ENCODE data around the gene KRT24. TPM values are rescaled to one million over a fixed set of nuclear protein-coding genes. Genes with fewer than 3 reads are reported as not detected.
"Not testable (repeated sequence)": the region's sequence is repeated elsewhere in the genome, so short reads cannot be mapped to it uniquely, and the experiment has no call there.

The KRT24 gene
- not detected for total RNA-seq
- polyA plus RNA-seq (ENCODE audit: insufficient read length in 2 of 2): not detected
- long read RNA-seq, donor 1: 0 reads
- long read RNA-seq, donor 2: 0 reads
- long read RNA-seq, donor 3: 0 reads
- long read RNA-seq, donor 4: 0 reads

DNA sequence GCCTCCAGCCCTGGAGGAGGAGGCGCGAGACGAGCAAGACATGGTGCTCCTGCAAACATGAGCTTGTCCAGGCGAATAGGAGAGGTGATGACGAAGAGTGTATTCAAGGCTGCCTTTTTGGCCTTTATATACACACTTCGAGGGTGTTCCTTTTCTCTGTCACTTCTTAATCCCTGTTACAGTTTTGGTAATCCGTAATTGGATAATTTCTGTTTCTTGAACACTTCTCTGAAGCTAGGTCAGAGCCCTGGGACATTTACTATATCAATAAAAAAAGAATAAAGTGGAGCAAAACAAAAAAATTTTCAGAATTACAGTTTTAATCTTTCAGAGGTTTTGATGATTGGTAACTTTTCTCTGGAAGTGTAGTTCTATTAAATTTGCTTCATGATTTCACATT is at the start of gene KRT24:
Gene KRT24, minus strand, starts transcription at position 101 of the 400 bp plus-strand sequence. Its CDS starts 59 bp downstream, at position 42.
- H3K4me1 ChIP-seq (ENCODE audit: control insufficient read depth, insufficient read depth, low read length): peaks cover 5% of the 10 kb centered on the region
- no peak within 1 kb of the TSS for H3K4me3 ChIP-seq (ENCODE audit: low read depth, low read length)
- WGBS (ENCODE audit: insufficient coverage): 81% methylated on average over 5 of the region's 7 CpGs
- H3K27ac ChIP-seq (ENCODE audit: low read depth, low read length): no peak within 1 kb of the TSS
- no peak for DNase-seq (ENCODE audit: low read depth in 4 of 6, low spot score in 6 of 6)
- no peaks in the 10 kb centered on the region for H3K9me3 ChIP-seq (ENCODE audit: control insufficient read depth, insufficient read depth, low read length)
- H3K27me3 ChIP-seq (ENCODE audit: control insufficient read depth, insufficient read depth, low read length): no peaks in the 10 kb centered on the region
- H3K36me3 ChIP-seq (ENCODE audit: control insufficient read depth, insufficient read depth, low read length): no peaks in the 10 kb centered on the region

DNA sequence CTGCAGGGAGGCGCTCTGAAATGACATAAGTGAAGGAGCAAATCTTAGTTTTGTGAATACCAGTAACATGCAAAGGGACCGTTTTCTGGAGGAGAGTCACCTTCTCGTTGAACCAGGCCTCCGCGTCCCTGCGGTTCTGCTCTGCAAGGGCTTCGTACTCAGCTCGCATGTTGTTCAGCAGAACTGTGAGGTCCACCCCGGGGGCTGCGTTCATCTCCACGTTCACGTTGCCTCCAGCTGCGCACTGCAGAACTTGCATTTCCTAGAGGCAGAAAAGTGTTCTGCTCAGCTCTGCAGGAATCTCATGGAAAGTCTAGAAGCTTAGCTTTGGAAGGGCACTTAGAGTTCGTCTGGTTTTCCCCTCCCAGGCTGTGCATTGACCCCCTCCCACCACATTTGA is 47.5 kb upstream of the KRT24 start:
- Histone ChIP-seq H3K27me3 (ENCODE audit: control insufficient read depth, insufficient read depth, low read length) (no peaks in the 10 kb centered on the region), H3K36me3 (ENCODE audit: control insufficient read depth, insufficient read depth, low read length) (no peaks in the 10 kb centered on the region), H3K4me3 (ENCODE audit: low read depth, low read length) (no peak overlapping the region), H3K27ac (ENCODE audit: low read depth, low read length) (no peak overlapping the region), H3K9me3 (ENCODE audit: control insufficient read depth, insufficient read depth, low read length) (no peaks in the 10 kb centered on the region), H3K4me1 (ENCODE audit: control insufficient read depth, insufficient read depth, low read length) (no peaks in the 10 kb centered on the region)
- no peak for DNase-seq (ENCODE audit: low read depth in 4 of 6, low spot score in 6 of 6)
- WGBS (ENCODE audit: insufficient coverage): 80% methylated on average over 13 of the region's 14 CpGs

DNA sequence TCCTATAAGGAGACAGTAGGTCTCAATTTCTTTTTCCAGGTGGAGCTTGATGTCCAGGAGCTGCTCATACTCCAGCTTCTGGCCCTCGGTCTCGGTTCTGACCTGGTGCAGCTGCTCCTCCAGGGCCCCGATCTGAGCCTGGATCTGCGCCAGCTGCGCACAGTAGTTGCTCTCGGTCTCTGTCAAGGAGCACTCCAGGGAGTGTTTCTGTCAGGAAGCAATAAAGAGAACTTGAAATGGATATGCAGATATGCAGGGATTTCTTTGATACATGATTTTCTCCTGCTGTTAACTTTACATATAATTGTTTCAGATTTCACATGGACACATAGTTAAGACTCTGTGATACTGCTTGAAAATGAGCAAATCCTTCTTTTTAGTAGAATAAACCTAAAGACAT is 46.8 kb upstream of the KRT24 start:
- no CpG with 5 or more reads among the region's 6 CpGs for WGBS (ENCODE audit: insufficient coverage)
- H3K4me3 ChIP-seq (ENCODE audit: low read depth, low read length): no peak overlapping the region
- no peaks in the 10 kb centered on the region for H3K36me3 ChIP-seq (ENCODE audit: control insufficient read depth, insufficient read depth, low read length)
- no peaks in the 10 kb centered on the region for H3K27me3 ChIP-seq (ENCODE audit: control insufficient read depth, insufficient read depth, low read length)
- no peak overlapping the region for H3K27ac ChIP-seq (ENCODE audit: low read depth, low read length)
- H3K9me3 ChIP-seq (ENCODE audit: control insufficient read depth, insufficient read depth, low read length): no peaks in the 10 kb centered on the region
- H3K4me1 ChIP-seq (ENCODE audit: control insufficient read depth, insufficient read depth, low read length): no peaks in the 10 kb centered on the region
- no peak for DNase-seq (ENCODE audit: low read depth in 4 of 6, low spot score in 6 of 6)

DNA sequence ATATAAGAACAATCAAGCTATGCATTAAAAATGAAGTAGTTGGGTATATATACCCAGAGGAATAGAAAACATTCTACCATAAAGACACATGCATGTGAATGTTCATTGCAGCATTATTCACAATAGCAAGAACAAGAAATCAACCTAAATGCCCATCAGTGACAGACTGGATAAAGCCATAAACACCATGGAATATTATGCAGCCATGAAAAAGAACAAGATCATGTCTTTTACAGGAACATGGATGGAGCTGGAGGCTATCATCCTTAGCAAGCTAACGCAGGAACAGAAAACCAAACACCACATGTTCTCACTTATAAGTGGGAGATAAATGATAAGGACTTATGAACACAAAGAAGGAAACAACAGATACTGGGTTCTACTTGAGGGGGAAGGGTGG is 45.1 kb upstream of the KRT24 start:
- not testable (repeated sequence) for DNase-seq (ENCODE audit: low read depth in 4 of 6, low spot score in 6 of 6); H3K27ac ChIP-seq (ENCODE audit: low read depth, low read length); H3K27me3 ChIP-seq (ENCODE audit: control insufficient read depth, insufficient read depth, low read length); H3K4me3 ChIP-seq (ENCODE audit: low read depth, low read length); H3K9me3 ChIP-seq (ENCODE audit: control insufficient read depth, insufficient read depth, low read length); H3K4me1 ChIP-seq (ENCODE audit: control insufficient read depth, insufficient read depth, low read length); H3K36me3 ChIP-seq (ENCODE audit: control insufficient read depth, insufficient read depth, low read length)
- no CpG with 5 or more reads among the region's 1 CpG for WGBS (ENCODE audit: insufficient coverage)

DNA sequence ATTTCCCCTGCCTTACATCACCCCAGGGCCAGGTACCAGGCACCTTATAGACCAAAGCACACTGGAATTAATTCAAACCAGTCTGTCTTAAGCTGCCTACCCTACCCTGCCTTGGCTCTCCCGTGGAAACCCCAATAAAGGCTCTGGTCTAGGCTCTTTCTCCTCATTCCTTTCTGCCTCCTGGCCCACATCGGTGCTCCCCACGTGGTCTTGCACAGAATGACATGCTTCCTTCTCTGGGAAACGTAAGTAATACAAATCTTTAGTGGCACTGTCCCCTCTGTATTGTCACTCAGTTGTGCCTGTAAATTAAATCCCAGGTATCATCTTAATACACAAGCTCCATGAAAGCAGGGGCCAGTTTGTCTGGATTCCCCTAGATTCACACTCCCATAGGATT is 35.0 kb upstream of the KRT24 start:
- Histone ChIP-seq H3K4me1 (ENCODE audit: control insufficient read depth, insufficient read depth, low read length) (no peaks in the 10 kb centered on the region), H3K9me3 (ENCODE audit: control insufficient read depth, insufficient read depth, low read length) (no peaks in the 10 kb centered on the region), H3K4me3 (ENCODE audit: low read depth, low read length) (no peak overlapping the region), H3K36me3 (ENCODE audit: control insufficient read depth, insufficient read depth, low read length) (no peaks in the 10 kb centered on the region), H3K27ac (ENCODE audit: low read depth, low read length) (no peak overlapping the region), H3K27me3 (ENCODE audit: control insufficient read depth, insufficient read depth, low read length) (peaks cover 2% of the 10 kb centered on the region)
- WGBS (ENCODE audit: insufficient coverage): 41% methylated on average over 4 of the region's 4 CpGs
- no peak for DNase-seq (ENCODE audit: low read depth in 4 of 6, low spot score in 6 of 6)

DNA sequence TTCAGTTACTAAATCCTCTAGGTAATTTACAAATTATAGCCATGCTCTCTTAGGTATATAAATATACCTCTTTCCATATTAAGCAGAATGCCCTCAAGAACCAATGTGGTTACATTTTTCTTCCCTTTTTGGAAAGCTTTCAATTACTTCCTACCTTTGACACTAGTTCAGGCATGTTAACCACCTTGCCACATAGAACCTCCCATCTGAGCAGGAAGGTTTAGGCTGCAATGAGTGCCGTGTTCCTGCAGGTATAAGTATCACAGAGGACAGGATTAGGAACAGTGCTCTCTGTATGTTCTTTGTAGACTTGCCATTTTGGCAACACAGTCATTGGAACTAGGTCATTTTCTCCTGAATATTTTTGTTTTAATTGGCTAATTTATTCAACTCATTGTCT is 31.5 kb upstream of the KRT24 start:
- Histone ChIP-seq H3K36me3 (ENCODE audit: control insufficient read depth, insufficient read depth, low read length) (no peaks in the 10 kb centered on the region), H3K4me1 (ENCODE audit: control insufficient read depth, insufficient read depth, low read length) (no peaks in the 10 kb centered on the region), H3K27me3 (ENCODE audit: control insufficient read depth, insufficient read depth, low read length) (no peaks in the 10 kb centered on the region), H3K9me3 (ENCODE audit: control insufficient read depth, insufficient read depth, low read length) (no peaks in the 10 kb centered on the region), H3K4me3 (ENCODE audit: low read depth, low read length) (no peak overlapping the region), H3K27ac (ENCODE audit: low read depth, low read length) (no peak overlapping the region)
- DNase-seq (ENCODE audit: low read depth in 4 of 6, low spot score in 6 of 6): no peak
- no CpG with 5 or more reads among the region's 1 CpG for WGBS (ENCODE audit: insufficient coverage)

DNA sequence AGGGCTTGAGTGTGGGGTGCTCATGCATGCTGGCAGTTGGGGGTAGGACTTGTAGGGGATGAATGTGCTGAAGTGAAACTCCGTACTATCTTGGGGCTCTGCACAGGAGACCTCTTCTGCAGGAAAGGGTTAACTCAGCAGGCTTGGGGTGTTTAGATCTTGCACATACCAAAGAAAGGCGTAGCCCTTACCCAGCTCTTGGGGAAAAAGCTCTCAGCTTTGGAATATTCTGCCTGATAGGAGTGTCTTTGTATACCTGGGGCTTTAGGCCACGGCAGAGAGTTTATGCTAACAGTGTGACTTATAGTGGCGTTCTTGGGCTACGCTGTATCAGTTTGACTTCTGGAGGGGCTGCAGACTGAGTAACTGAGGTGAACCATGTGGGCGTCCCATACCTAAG is 30.5 kb upstream of the KRT24 start:
- Histone ChIP-seq H3K9me3 (ENCODE audit: control insufficient read depth, insufficient read depth, low read length) (no peaks in the 10 kb centered on the region), H3K27me3 (ENCODE audit: control insufficient read depth, insufficient read depth, low read length) (no peaks in the 10 kb centered on the region), H3K4me1 (ENCODE audit: control insufficient read depth, insufficient read depth, low read length) (no peaks in the 10 kb centered on the region), H3K36me3 (ENCODE audit: control insufficient read depth, insufficient read depth, low read length) (no peaks in the 10 kb centered on the region), H3K4me3 (ENCODE audit: low read depth, low read length) (no peak overlapping the region), H3K27ac (ENCODE audit: low read depth, low read length) (no peak overlapping the region)
- DNase-seq (ENCODE audit: low read depth in 4 of 6, low spot score in 6 of 6): no peak
- 88% methylated on average over 1 of the region's 6 CpGs for WGBS (ENCODE audit: insufficient coverage)

DNA sequence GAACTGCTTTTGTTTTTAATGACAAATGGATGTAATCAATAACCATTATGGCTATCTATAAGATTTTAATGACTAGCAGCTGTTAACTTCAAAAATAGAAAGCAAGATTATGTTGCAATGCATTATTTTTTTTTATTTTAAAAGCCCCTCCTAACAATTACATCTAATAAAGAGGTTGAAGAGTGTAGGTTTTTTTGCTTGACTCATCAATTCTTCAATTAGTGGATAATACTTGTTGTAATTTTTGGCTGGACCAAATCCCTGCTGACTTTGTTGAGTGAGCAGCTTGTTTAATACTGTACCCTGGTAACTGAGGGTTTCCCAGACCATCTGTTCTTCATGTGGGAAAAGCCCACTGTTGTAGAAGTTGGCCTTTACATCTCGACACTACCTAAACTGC is 27.4 kb upstream of the KRT24 start:
- no peaks in the 10 kb centered on the region for H3K4me1 ChIP-seq (ENCODE audit: control insufficient read depth, insufficient read depth, low read length)
- no peaks in the 10 kb centered on the region for H3K9me3 ChIP-seq (ENCODE audit: control insufficient read depth, insufficient read depth, low read length)
- no peak overlapping the region for H3K27ac ChIP-seq (ENCODE audit: low read depth, low read length)
- no peaks in the 10 kb centered on the region for H3K27me3 ChIP-seq (ENCODE audit: control insufficient read depth, insufficient read depth, low read length)
- H3K36me3 ChIP-seq (ENCODE audit: control insufficient read depth, insufficient read depth, low read length): no peaks in the 10 kb centered on the region
- H3K4me3 ChIP-seq (ENCODE audit: low read depth, low read length): no peak overlapping the region
- no peak for DNase-seq (ENCODE audit: low read depth in 4 of 6, low spot score in 6 of 6)
- WGBS (ENCODE audit: insufficient coverage): 70% methylated on average over 1 of the region's 1 CpG

DNA sequence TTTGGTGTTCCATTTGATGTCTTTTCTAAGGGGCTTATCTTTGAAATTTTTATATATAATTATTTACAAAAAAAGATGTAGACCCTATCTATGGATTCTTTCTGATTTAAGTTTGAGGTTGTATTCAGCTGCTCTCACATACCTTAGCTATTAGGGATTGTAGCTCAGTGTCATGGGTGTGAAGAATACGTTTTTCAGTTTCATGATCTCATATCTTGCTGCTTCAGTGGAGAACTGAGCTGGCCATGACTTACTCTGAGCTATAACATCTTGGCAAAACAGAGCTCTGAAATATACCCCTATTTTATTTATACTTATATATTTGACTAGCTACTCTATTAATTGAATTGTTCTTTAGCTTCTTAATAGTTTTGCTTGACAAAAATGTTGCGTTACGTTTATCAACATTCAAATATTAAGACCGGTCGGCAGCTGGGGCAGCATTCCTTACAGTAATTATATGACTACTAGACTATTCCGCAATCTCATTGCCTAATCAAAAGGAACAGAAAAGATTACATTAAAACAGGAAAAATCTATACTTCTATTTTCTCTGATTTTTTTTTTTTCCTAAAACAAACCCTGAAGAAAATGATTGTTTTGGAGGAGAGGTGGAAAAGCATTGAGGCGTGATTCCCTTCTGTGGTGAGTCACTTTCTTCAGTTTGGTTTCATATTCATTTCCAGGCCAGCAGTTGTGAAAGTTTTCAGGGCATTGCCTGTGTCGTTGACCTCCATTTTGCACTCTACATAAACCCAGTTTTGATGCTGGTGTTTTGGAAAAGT is 24.1 kb upstream of the KRT24 start:
- Histone ChIP-seq H3K27me3 (ENCODE audit: control insufficient read depth, insufficient read depth, low read length) (no peaks in the 10 kb centered on the region), H3K27ac (ENCODE audit: low read depth, low read length) (no peak overlapping the region), H3K4me1 (ENCODE audit: control insufficient read depth, insufficient read depth, low read length) (no peaks in the 10 kb centered on the region), H3K36me3 (ENCODE audit: control insufficient read depth, insufficient read depth, low read length) (no peaks in the 10 kb centered on the region), H3K9me3 (ENCODE audit: control insufficient read depth, insufficient read depth, low read length) (no peaks in the 10 kb centered on the region), H3K4me3 (ENCODE audit: low read depth, low read length) (no peak overlapping the region)
- 88% methylated on average over 4 of the region's 8 CpGs for WGBS (ENCODE audit: insufficient coverage)
- no peak for DNase-seq (ENCODE audit: low read depth in 4 of 6, low spot score in 6 of 6)

DNA sequence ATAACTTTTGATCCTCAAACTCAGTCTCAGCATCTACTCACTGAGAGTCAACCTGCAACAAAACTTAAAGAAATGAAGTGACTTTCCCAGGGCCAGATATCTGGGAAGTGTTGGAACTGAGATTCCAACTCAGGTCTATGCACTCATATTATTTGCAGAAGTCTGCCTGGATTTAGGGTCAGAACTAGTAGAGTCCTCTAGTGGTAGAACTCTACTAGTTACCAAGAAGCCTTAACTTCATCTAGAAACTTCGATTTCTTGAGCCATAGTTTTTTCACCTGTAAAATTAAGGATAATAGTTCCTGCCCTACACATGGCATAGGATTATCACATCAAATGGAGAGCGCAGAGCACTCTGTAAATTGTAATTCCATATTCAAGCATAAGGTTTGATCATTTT is 23.4 kb upstream of the KRT24 start:
- Histone ChIP-seq H3K9me3 (ENCODE audit: control insufficient read depth, insufficient read depth, low read length) (no peaks in the 10 kb centered on the region), H3K27me3 (ENCODE audit: control insufficient read depth, insufficient read depth, low read length) (no peaks in the 10 kb centered on the region), H3K4me3 (ENCODE audit: low read depth, low read length) (no peak overlapping the region), H3K27ac (ENCODE audit: low read depth, low read length) (no peak overlapping the region), H3K4me1 (ENCODE audit: control insufficient read depth, insufficient read depth, low read length) (no peaks in the 10 kb centered on the region), H3K36me3 (ENCODE audit: control insufficient read depth, insufficient read depth, low read length) (no peaks in the 10 kb centered on the region)
- no CpG with 5 or more reads among the region's 2 CpGs for WGBS (ENCODE audit: insufficient coverage)
- peak in 1 of 6 donors; percentile 17 for DNase-seq (ENCODE audit: low read depth in 4 of 6, low spot score in 6 of 6)
